GM12872 (cell line): ENCODE results near the gene C16orf74.

Experiments
- TF ChIP-seq, protein P1 (sequence below): IDR thresholded peaks from 3 replicates; pipeline ENCODE4 v1.5.1; 2011; ENCODE audit warnings: low read depth, mild to moderate bottlenecking, low read length, moderate library complexity; ENCODE audit not compliant: insufficient read depth

Gene C16orf74

DNA sequence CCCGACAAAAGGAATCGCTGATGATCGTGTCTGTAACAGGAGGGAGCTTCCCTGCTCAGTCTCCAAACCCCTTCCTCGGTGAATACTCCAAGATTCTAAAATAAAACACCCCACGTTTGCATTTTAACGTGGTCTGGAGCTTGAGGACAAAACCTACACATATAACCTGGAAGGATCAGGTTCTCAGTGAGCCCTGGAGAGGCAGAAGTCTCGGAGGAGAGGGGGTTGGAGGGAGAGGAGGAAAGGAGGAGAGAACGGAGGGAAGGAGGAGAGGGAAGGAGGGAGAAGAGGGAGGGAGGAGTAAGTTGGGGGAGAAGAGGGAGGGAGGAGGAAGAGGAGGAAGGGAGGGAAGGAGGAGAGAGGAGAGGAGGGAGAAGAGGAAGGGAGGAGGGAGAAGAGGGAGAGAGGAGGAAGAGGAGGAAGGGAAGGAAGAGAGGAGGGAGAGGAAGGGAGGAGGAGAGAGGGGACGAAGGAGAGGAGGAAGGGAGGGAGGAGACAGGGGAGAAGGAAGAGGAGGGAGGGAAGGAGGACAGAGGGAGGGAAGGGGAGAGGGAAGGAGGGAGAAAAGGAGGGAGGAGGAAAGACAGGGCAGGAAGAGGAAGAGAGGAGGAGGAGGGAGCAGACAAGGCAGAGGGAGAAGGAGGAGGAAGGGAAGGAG, 34.7 kb downstream of the C16orf74 start:
- TF ChIP-seq, protein P1, sequence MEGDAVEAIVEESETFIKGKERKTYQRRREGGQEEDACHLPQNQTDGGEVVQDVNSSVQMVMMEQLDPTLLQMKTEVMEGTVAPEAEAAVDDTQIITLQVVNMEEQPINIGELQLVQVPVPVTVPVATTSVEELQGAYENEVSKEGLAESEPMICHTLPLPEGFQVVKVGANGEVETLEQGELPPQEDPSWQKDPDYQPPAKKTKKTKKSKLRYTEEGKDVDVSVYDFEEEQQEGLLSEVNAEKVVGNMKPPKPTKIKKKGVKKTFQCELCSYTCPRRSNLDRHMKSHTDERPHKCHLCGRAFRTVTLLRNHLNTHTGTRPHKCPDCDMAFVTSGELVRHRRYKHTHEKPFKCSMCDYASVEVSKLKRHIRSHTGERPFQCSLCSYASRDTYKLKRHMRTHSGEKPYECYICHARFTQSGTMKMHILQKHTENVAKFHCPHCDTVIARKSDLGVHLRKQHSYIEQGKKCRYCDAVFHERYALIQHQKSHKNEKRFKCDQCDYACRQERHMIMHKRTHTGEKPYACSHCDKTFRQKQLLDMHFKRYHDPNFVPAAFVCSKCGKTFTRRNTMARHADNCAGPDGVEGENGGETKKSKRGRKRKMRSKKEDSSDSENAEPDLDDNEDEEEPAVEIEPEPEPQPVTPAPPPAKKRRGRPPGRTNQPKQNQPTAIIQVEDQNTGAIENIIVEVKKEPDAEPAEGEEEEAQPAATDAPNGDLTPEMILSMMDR: no peak

GRCh38 chr16:85715169-85716021, 35.5 kb downstream of the C16orf74 start:
- TF ChIP-seq, protein P1: no peak

GRCh38 chr16:85712801-85713200, 38.1 kb downstream of the C16orf74 start:
- TF ChIP-seq, protein P1: no peak

- TF ChIP-seq, protein P1: no peak
These were observed 38.8 kb downstream of the C16orf74 start for GRCh38 chr16:85711982-85712587.

DNA sequence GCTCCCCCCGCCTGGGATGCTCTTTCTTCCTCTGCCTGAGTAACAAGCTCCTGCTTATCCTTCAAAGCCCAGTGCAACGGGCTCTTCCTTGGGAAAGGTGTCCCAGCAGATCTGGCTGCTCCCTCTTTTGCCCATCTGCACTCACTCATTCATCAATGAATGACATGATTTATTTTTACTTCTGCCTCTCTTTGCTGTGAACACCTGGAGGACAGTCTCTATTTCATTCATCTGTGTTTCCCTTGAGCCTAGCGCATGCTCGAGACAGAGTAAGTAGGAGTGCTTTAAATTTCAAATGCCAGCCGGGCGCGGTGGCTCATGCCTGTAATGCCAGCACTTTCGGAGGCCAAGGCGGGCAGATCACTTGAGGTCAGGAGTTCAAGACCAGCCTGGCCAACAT, 40.2 kb downstream of the C16orf74 start:
- TF ChIP-seq, protein P1: no peak

DNA sequence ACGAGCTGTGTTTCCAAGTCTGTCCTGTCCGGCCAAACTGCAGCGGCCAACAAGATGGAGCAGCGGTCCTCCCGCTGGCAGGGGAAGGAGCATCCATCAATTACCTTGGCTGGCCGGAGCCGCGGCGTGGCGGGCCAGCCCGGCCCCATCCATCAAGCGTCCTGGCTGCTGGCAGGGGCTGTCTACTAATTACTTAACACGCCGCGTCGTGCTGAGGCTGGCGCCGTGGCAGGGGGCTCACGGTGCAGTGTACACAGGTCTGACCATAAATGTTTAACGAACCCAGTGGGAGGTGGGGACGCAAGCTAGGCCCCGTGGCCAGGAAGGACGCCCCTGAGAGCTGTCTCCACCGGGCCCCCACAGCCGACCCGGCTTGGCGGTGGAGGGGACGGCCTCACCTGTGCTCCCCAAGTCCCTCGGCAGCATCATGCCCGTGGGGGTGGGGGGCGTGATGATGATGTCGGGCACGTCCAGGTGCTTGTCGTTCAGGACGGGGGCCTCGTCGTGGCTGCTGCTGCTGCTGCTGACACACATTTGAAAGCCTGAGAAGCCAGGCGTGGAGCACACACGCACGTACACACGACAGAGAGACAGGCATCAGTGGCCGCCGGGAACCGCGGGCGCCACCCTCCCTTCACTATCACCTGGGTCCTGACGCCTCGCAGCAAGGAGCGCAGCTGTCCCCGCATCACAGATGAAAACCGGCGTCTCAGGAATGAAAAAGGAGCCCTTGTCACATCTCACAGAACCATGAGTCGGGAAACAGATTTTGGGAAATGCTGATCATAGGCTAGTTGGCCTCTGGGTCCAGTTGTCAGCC, 40.9 kb downstream of the C16orf74 start:
- TF ChIP-seq, protein P1: no peak
